HepG2 (cell line): ENCODE measurements around the gene CASKIN1. TPM values are rescaled to one million over a fixed set of nuclear protein-coding genes. Genes with fewer than 3 reads are reported as not detected.
"Not testable (repeated sequence)": the region's sequence is repeated elsewhere in the genome, so short reads cannot be mapped to it uniquely, and the experiment has no call there.

Experiments used
- ATAC-seq: fragments of 200-7000 bp; cut with Tn5 transposase; 3 replicates; pipeline ENCODE4 v1.9.1; 2020; ENCODE audit warnings: mild to moderate bottlenecking, moderate library complexity
- BruUV-seq: library from RNA; stranded (reverse); fragments of 400-500 nt; replicated peaks from 2 replicates; lab custom pipeline; 2021; lab: Mats Ljungman, UMichigan
- CTCF ChIA-PET: fragments of 300-600 bp; formaldehyde crosslinking; extraction: SDS; loops from one replicate; lab custom pipeline; 2021; ENCODE audit warnings: low total read pairs, inconsistent platforms, low intra/inter-chr PET ratio; lab: Yijun Ruan, JAX
- POLR2A ChIA-PET: fragments of 350-600 bp; sonication (Branson Sonifier 250); formaldehyde crosslinking; loops from one replicate; lab custom pipeline; 2020; ENCODE audit warnings: antibody characterized with exemption, inconsistent platforms; lab: Yijun Ruan, JAX
- DNase-seq: peaks from one replicate; pipeline ENCODE4 v3.0.0-alpha.2; 2015; ENCODE audit warnings: low spot score
- FAIRE-seq: peaks from 3 replicates; lab custom pipeline; 2011; peaks lifted over from hg19 to GRCh38; lab: Jason Lieb, UNC
- H2AFZ ChIP-seq: one replicate; pipeline ENCODE4 v1.6.1; 2011; ENCODE audit warnings: low read length, inconsistent platforms
- H3K27ac ChIP-seq: fragments of 300-600 bp; 3 replicates; pipeline ENCODE4 v1.8.0; 2011; ENCODE audit warnings: mixed run types, mild to moderate bottlenecking, mixed read lengths, low read length, inconsistent platforms; ENCODE audit not compliant: insufficient read depth; ENCODE audit errors: extremely low read length
- H3K27me3 ChIP-seq, 2 experiments: fragments of 200-600 bp in 1 of 2; 2 replicates in 1 of 2; 3 replicates in 1 of 2; pipeline versions ENCODE4 v1.6.0 to v1.8.0; 2011; ENCODE audit warnings: low read length in 2 of 2, mild to moderate bottlenecking in 2 of 2, moderate library complexity in 2 of 2, inconsistent platforms in 1 of 2; ENCODE audit not compliant: insufficient read depth in 2 of 2, control insufficient read depth in 1 of 2
- H3K36me3 ChIP-seq, 2 experiments: fragments of 200-600 bp in 1 of 2; replicated peaks in 1 of 2; 2 replicates in 1 of 2; 3 replicates in 1 of 2; pipeline versions ENCODE4 v1.5.1 to v1.8.0; 2011; ENCODE audit warnings: low read length in 2 of 2, inconsistent platforms in 1 of 2; ENCODE audit not compliant: insufficient read depth in 2 of 2, control insufficient read depth in 1 of 2
- H3K4me1 ChIP-seq: 2 replicates; pipeline ENCODE4 v1.5.1; 2012; ENCODE audit warnings: low read length, inconsistent platforms; ENCODE audit not compliant: insufficient read depth
- H3K4me2 ChIP-seq: 2 replicates; pipeline ENCODE4 v1.6.0; 2011; ENCODE audit warnings: low read depth, low read length, inconsistent platforms
- H3K4me3 ChIP-seq, 3 experiments: fragments of 200-600 bp in 1 of 3; sonication (generic), shearing (Covaris generic) in 1 of 3; replicated peaks in 1 of 3; 2 replicates each; pipeline ENCODE4 v1.5.1; 2011 to 2016; ENCODE audit warnings: low read length in 3 of 3, inconsistent platforms in 2 of 3, low read depth in 2 of 3, mild to moderate bottlenecking in 2 of 3, control low read depth in 1 of 3, mixed read lengths in 1 of 3; ENCODE audit not compliant: insufficient read depth in 1 of 3
- H3K79me2 ChIP-seq: one replicate; pipeline ENCODE4 v1.6.1; 2011; ENCODE audit warnings: low read length, inconsistent platforms; ENCODE audit not compliant: insufficient read depth
- H3K9ac ChIP-seq: 2 replicates; pipeline ENCODE4 v1.6.0; 2011; ENCODE audit warnings: mild to moderate bottlenecking, low read depth, low read length, inconsistent platforms; ENCODE audit not compliant: insufficient read depth
- H3K9me3 ChIP-seq: 2 replicates; pipeline ENCODE4 v1.5.1; 2012; ENCODE audit warnings: mild to moderate bottlenecking, low read length
- H4K20me1 ChIP-seq: 2 replicates; pipeline ENCODE4 v1.6.0; 2011; ENCODE audit warnings: inconsistent platforms, mild to moderate bottlenecking, low read length, moderate library complexity; ENCODE audit not compliant: insufficient read depth
- ARNT ChIP-seq: fragments of 450-650 bp; IDR thresholded peaks from 2 replicates; pipeline ENCODE4 v1.6.1; 2017
- ELF3 ChIP-seq: IDR thresholded peaks from 2 replicates; pipeline ENCODE4 v1.6.1; 2016; ENCODE audit warnings: missing genetic modification reagents, missing compliant biosample characterization
- GABPB1 ChIP-seq: IDR thresholded peaks from 2 replicates; pipeline ENCODE4 v1.6.1; 2016; ENCODE audit warnings: mild to moderate bottlenecking, missing genetic modification reagents, moderate library complexity, missing compliant biosample characterization
- PHB2 ChIP-seq: fragments of 450-650 bp; IDR thresholded peaks from 2 replicates; pipeline ENCODE4 v1.6.1; 2018; ENCODE audit not compliant: partially characterized antibody
- REL ChIP-seq: sonication (generic); formaldehyde crosslinking; conservative IDR thresholded peaks from 2 replicates; pipeline ENCODE4 v1.8.0; 2022; ENCODE audit warnings: mild to moderate bottlenecking, missing genetic modification reagents, moderate library complexity
- SRY ChIP-seq: sonication (generic); formaldehyde crosslinking; IDR thresholded peaks from 2 replicates; pipeline ENCODE4 v1.8.0; 2022; ENCODE audit warnings: mild to moderate bottlenecking, missing genetic modification reagents
- ZC3H4 ChIP-seq: sonication (generic); formaldehyde crosslinking; IDR thresholded peaks from 2 replicates; pipeline ENCODE4 v1.4.0; 2020; ENCODE audit warnings: missing genetic modification reagents, borderline replicate concordance
- ZNF296 ChIP-seq: sonication (generic); formaldehyde crosslinking; conservative IDR thresholded peaks from 2 replicates; pipeline ENCODE4 v1.5.0; 2020; ENCODE audit warnings: mild to moderate bottlenecking, missing genetic modification reagents
- ZNF460 ChIP-seq: sonication (generic); formaldehyde crosslinking; IDR thresholded peaks from 2 replicates; pipeline ENCODE4 v1.5.1; 2020; ENCODE audit warnings: missing genetic modification reagents, mild to moderate bottlenecking, borderline replicate concordance
- ZNF792 ChIP-seq: IDR thresholded peaks from 2 replicates; pipeline ENCODE4 v1.6.1; 2016
- ZSCAN25 ChIP-seq: sonication (generic); formaldehyde crosslinking; IDR thresholded peaks from 2 replicates; pipeline ENCODE4 v1.8.0; 2022; ENCODE audit warnings: mild to moderate bottlenecking, missing genetic modification reagents
- WGBS: methylation state at CpG from one replicate; pipeline ENCODE4 v1.1.6; 2017; ENCODE audit warnings: low lambda C conversion rate; 5-methylcytosine and 5-hydroxymethylcytosine counted together
- in situ Hi-C: cut with HindIII; loops from 2 replicates; pipeline ENCODE4 v1.10.0; 2017; ENCODE audit warnings: low pct_unique_long_range_greater_than_20kb; ENCODE audit not compliant: extremely low pct_ligation_motif_present
- intact Hi-C: fragments of 100-400 bp; cut with micrococcal nuclease; formaldehyde crosslinking; loops from one replicate; pipeline ENCODE4 v1.10.0; 2022; ENCODE audit not compliant: unreplicated experiment
- polyA plus RNA-seq, 8 experiments: library from polyadenylated mRNA; depleted of rRNA in 3 of 8; stranded (reverse) in 7 of 8; unstranded in 1 of 8; fragments of >200 nt; fragmentation: Illumina TruSeq in 4 of 8; extraction: Trizol in 4 of 8; gene quantifications; 2 replicates each; pipeline versions ENCODE4 v1.2.1 to v1.2.3, GENCODE V29; 2011 to 2016; ENCODE audit warnings: low read depth in 4 of 8, missing spikeins in 1 of 8, mixed read lengths in 1 of 8; ENCODE audit not compliant: insufficient read depth in 1 of 8
- total RNA-seq, 5 experiments: library from RNA; depleted of rRNA; stranded (reverse); fragments of >200 nt; fragmentation: Illumina TruSeq; extraction: Trizol; gene quantifications; 2 replicates each; pipeline ENCODE4 v1.2.3, GENCODE V29; 2016; ENCODE audit warnings: low read depth in 1 of 5
- TF ChIP-seq, protein P1 (sequence below): IDR thresholded peaks from 2 replicates; pipeline ENCODE4 v1.6.1; 2016; ENCODE audit warnings: missing biosample characterization, missing genetic modification reagents, low read depth

The CASKIN1 gene
- total and polyA plus RNA-seq, 2 of the 13 experiments (the other 11 are each of a cell fraction or from before 2014, with no cell fraction given): 1.2 to 2.2 TPM

DNA sequence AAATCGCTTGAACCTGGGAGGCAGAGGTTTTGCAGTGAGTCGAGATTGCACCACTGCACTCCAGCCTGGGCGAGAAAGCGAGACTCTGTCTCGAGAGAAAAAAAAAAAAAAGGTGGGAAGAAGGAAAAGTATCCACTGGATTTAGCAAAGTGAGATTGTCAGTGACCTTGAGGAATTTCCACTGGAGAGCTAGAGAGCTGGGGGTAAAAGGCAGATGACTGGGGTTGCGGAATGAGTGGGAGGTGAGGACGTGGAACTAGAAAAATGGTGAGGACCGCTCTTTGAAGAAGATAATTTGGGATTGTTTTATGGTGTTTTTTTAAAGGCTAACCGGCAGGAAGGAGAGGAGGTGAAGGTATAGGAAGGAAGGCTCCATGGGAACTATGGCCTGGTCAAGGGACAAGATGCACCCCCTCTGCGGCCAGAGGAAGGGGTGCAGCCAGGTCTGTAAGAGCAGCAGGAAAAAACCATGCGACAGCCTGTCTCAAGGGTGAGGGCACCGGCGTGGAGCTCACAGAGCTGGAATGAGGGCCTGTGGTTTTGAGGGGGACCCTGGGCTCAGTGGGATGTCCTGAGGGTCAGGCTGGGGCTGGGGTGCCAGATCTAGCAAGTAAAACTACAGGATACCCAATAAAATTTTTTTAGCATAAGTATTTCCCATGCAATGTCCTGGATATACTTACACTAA, 8.2 kb upstream of the CASKIN1 start:
- ChIA-PET CTCF (no interaction called here), POLR2A (interaction anchor here (0.7 to 4.3 kb wide), 8 partner anchors 9 to 53 kb away, joined by 3 to 18 read pairs (median 5); partner anchors contain the start of genes E4F1, ECI1, PGP and TRAF7)
- FAIRE-seq (no peak), ATAC-seq (peak; percentile 3; the same call in 2 of the 3 replicates)
- Histone ChIP-seq H3K27ac (peak overlapping the region; percentile 89), H3K9me3 (no peaks in the 10 kb centered on the region), H4K20me1 (no peaks in the 10 kb centered on the region), H3K4me2 (peak overlapping the region; percentile 99), H3K4me1 (peaks cover 32% of the 10 kb centered on the region), H3K4me3 (peak overlapping the region; percentile 71 to 96 (median 83)), H2AFZ (peak overlapping the region; percentile 71), H3K9ac (peak overlapping the region; percentile 97), H3K36me3 (peaks cover 2 to 13% of the 10 kb centered on the region in 2 experiments; a peak in 3 of 5 replicates), H3K79me2 (peaks cover 8% of the 10 kb centered on the region), H3K27me3 (peaks cover 0 to 9% of the 10 kb centered on the region in 2 experiments; a peak in 2 of 5 replicates)
- BruUV-seq: TSS peak; percentile 62
- TF ChIP-seq SRY (CRISPR knock-in tag) (no peak), ZNF460 (peak; percentile 75), REL (CRISPR knock-in tag) (no peak), ELF3 (CRISPR knock-in tag) (peak; percentile 2; the same call in 1 of the 2 replicates), GABPB1 (CRISPR knock-in tag) (no peak), PHB2 (no peak), ARNT (no peak), ZC3H4 (CRISPR knock-in tag) (no peak), ZNF792 (CRISPR knock-in tag) (no peak), ZNF296 (CRISPR knock-in tag) (no peak), ZSCAN25 (CRISPR knock-in tag) (peak; percentile 32)
- TF ChIP-seq, protein P1, sequence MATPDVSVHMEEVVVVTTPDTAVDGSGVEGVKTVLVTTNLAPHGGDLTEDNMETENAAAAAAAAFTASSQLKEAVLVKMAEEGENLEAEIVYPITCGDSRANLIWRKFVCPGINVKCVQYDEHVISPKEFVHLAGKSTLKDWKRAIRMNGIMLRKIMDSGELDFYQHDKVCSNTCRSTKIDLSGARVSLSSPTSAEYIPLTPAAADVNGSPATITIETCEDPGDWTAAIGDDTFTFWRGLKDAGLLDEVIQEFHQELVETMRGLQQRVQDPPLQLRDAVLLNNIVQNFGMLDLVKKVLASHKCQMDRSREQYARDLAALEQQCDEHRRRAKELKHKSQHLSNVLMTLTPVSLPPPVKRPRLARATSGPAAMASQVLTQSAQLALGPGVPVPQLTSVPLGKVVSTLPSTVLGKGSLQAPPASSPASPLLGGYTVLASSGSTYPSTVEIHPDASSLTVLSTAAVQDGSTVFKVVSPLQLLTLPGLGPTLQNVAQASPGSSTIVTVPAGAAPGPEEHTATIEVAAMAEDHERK (CRISPR knock-in tag): no peak
- TF ChIP-seq, all 625 proteins: peak for 3
- intact Hi-C loops: no loop called here
- 51% methylated on average over 13 of the region's 13 CpGs for WGBS
- in situ Hi-C loops: no loop called here
- DNase-seq: no peak

DNA sequence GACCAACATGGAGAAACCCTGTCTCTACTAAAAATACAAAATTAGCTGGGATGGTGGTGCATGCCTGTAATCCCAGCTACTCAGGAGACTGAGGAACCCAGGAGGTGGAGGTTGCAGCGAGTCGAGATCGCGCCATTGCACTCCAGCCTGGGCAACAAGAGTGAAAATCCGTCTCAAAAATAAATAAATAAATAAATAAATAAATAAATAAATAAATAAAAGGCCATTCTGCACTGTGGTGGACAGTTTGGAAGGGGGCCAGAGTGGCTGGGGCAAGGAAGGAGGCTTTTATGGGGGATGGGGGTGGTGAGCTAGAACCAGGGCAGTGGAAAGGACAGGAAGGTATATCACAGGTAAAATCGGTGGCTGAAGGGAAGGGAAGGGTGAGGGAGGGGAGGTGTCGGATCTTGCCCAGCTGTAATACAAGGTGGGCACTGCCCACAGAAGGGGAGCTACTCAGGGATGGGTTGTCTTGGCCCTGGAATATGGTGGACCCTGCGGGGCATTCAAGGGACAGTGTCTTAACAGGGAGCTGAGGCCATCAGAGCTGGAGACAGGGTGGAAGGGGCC, 6.8 kb upstream of the CASKIN1 start:
- WGBS: 84% methylated on average over 8 of the region's 8 CpGs
- not testable (repeated sequence) for ATAC-seq, BruUV-seq

More for the DNA sequence above, 6.8 kb upstream of the CASKIN1 start:
- H3K9me3 ChIP-seq, DNase-seq, H3K79me2 ChIP-seq, H4K20me1 ChIP-seq, CTCF ChIA-PET, H2AFZ ChIP-seq, H3K9ac ChIP-seq, in situ Hi-C loops, FAIRE-seq, intact Hi-C loops, H3K4me3 ChIP-seq, H3K27ac ChIP-seq, H3K4me2 ChIP-seq: not testable (repeated sequence)
- peaks cover 42% of the 10 kb centered on the region for H3K4me1 ChIP-seq
- POLR2A ChIA-PET: interaction anchor here (0.8 to 4.3 kb wide), 3 partner anchors 23 to 48 kb away, joined by 3 to 18 read pairs (median 18); partner anchors contain the start of genes ECI1 and TRAF7
- peaks cover 0 to 19% of the 10 kb centered on the region in 2 experiments; a peak in 3 of 5 replicates for H3K27me3 ChIP-seq
- H3K36me3 ChIP-seq: peaks cover 0 to 13% of the 10 kb centered on the region in 2 experiments; a peak in 3 of 5 replicates
